RWPE1 (cell line): ENCODE data around the gene GALNTL6.

Source experiments
- CTCF ChIA-PET: fragments of 350-600 bp; sonication (Branson Sonifier 250); formaldehyde crosslinking; extraction: SDS; loops from one replicate; lab custom pipeline; 2021; lab: Yijun Ruan, JAX
- POLR2A ChIA-PET: fragments of 400-600 bp; formaldehyde crosslinking; extraction: SDS; loops from one replicate; lab custom pipeline; 2020; ENCODE audit warnings: antibody characterized with exemption; ENCODE audit not compliant: low non-redundant PET; lab: Yijun Ruan, JAX
- DNase-seq: peaks from one replicate; pipeline ENCODE4 v3.0.0; 2012; ENCODE audit warnings: low spot score
- H3K27ac ChIP-seq: fragments of 450-650 bp; 2 replicates; pipeline ENCODE4 v1.5.1; 2017
- CTCF ChIP-seq: fragments of 450-650 bp; conservative IDR thresholded peaks from 2 replicates; pipeline ENCODE4 v1.5.1; 2017; ENCODE audit warnings: low read depth, mild to moderate bottlenecking

Gene GALNTL6

GRCh38 chr4:172706000-172706399 is 892.8 kb downstream of the GALNTL6 start:
- TF ChIP-seq CTCF = no peak
- ChIA-PET CTCF (interaction anchor here (0.6 kb wide), 2 partner anchors 11 to 765 kb away, joined by 3 to 4 read pairs; no protein-coding TSS in a partner anchor), POLR2A (no interaction called here)
- H3K27ac ChIP-seq = no peak overlapping the region
- no peak for DNase-seq

GRCh38 chr4:172707622-172708021 is 894.4 kb downstream of the GALNTL6 start:
- H3K27ac ChIP-seq = no peak overlapping the region
- ChIA-PET POLR2A (no interaction called here), CTCF (no interaction called here)
- DNase-seq = no peak
- TF ChIP-seq CTCF = no peak

GRCh38 chr4:172708184-172708583 is 895.0 kb downstream of the GALNTL6 start:
- no peak for DNase-seq
- POLR2A ChIA-PET = no interaction called here
- CTCF ChIA-PET = no interaction called here
- TF ChIP-seq CTCF = no peak
- H3K27ac ChIP-seq = no peak overlapping the region

GRCh38 chr4:172709376-172709775 is 896.2 kb downstream of the GALNTL6 start:
- POLR2A ChIA-PET = no interaction called here
- CTCF ChIA-PET = interaction anchor here (0.5 kb wide), 1 partner anchor 235 kb away, joined by 6 read pairs; no protein-coding TSS in a partner anchor
- no peak for DNase-seq
- no peak overlapping the region for H3K27ac ChIP-seq
- no peak for TF ChIP-seq CTCF

- CTCF ChIA-PET = no interaction called here
- DNase-seq = no peak
- POLR2A ChIA-PET = no interaction called here
- TF ChIP-seq CTCF = no peak
- no peak overlapping the region for H3K27ac ChIP-seq
Observed at GRCh38 chr4:172716291-172716690, 903.1 kb downstream of the GALNTL6 start.

- ChIA-PET CTCF (no interaction called here), POLR2A (no interaction called here)
- no peak for DNase-seq
- TF ChIP-seq CTCF = no peak
- H3K27ac ChIP-seq = no peak overlapping the region
Observed at GRCh38 chr4:172721659-172722058, 908.5 kb downstream of the GALNTL6 start.
